ES-I3 (cell line): ENCODE measurements around the gene SLC4A11.
"Not testable (repeated sequence)": the region's sequence is repeated elsewhere in the genome, so short reads cannot be mapped to it uniquely, and the experiment has no call there.

Source experiments
- H3K36me3 ChIP-seq: 2 replicates; pipeline ENCODE4 v1.6.1; 2013; ENCODE audit warnings: mild to moderate bottlenecking, low read length, control low read depth, moderate library complexity; ENCODE audit not compliant: insufficient read depth
- H3K4me1 ChIP-seq: 2 replicates; pipeline ENCODE4 v1.6.1; 2013; ENCODE audit warnings: mild to moderate bottlenecking, control low read depth, low read length; ENCODE audit not compliant: insufficient read depth
- H3K9ac ChIP-seq: 2 replicates; pipeline ENCODE4 v1.6.1; 2013; ENCODE audit warnings: low read depth, mild to moderate bottlenecking, low read length, moderate library complexity
- H3K9me3 ChIP-seq: 2 replicates; pipeline ENCODE4 v1.6.1; 2013; ENCODE audit warnings: mild to moderate bottlenecking, low read length, moderate library complexity; ENCODE audit not compliant: control insufficient read depth, insufficient read depth

SLC4A11 gene

DNA sequence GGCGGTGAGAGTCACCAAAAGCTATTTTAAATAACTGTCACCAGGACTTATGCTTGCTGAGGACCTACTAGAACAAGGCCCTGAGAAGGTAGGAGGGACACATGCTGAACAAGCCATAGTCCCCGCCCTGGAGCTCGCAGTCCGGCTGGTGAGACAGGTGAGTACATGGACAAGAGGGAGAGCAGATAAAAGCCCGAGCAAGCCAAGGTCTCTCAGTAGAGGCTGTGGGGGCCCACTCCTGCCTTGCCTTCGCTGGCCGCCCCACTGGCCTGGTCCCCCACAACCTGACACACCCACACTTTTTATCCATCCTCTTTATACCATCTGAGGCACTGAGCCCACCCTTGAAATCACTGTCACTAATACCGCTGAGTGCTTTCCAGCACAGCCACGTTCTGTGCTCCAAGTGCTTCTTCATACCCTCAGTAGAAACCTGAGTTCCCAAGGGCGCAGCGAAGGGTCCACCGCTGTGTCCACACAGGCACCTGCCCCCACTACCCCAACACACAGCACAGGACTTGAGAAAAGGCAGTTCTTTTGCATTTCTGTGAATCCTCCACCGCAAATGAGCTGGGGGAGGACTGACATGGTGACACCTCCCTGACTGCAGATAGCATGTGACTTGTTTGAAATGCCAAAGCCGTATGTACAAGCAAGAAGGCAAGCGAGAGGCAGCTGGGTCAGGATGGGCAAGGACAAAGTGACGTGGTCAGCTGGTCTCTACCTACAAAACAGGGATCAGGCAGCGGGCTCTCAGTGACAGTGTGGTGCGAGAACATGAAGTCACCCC lies 46.6 kb downstream of the SLC4A11 start:
- H3K36me3 ChIP-seq, result peaks cover 11% of the 10 kb centered on the region
- no peak overlapping the region for H3K9ac ChIP-seq
- H3K4me1 ChIP-seq, result no peaks in the 10 kb centered on the region
- no peaks in the 10 kb centered on the region for H3K9me3 ChIP-seq

DNA sequence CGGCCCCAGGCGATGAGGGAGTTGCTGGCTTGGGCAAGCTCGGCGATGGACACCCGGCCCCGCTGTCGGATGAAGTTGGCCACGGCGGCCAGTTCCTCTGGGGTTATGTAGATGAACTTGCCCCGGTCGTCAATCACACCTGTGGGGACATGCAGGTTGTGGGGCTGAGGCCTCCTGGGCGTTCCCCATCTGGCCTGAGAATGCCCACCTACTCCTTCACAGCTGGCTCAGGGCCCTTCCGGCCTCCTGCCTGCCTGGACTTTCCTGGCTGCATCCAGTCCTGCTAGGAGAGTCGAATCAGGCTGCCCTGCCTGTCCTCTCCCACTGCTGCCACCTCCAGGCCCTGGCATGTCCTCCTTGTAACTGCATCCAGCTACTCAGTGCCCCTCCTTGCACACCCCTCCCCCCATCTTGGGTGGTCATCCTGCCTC lies 48.3 kb downstream of the SLC4A11 start:
- no peak overlapping the region for H3K9ac ChIP-seq
- peaks cover 8% of the 10 kb centered on the region for H3K36me3 ChIP-seq
- H3K9me3 ChIP-seq, result no peaks in the 10 kb centered on the region
- H3K4me1 ChIP-seq, result no peaks in the 10 kb centered on the region

- Histone ChIP-seq H3K36me3 (peaks cover 8% of the 10 kb centered on the region), H3K4me1 (no peaks in the 10 kb centered on the region), H3K9me3 (no peaks in the 10 kb centered on the region), H3K9ac (no peak overlapping the region)
These were observed 49.3 kb downstream of the SLC4A11 start for GRCh38 chr20:3189561-3190131.

GRCh38 chr20:3188823-3189413 lies 50.1 kb downstream of the SLC4A11 start:
- Histone ChIP-seq H3K9me3 (no peaks in the 10 kb centered on the region), H3K36me3 (peaks cover 8% of the 10 kb centered on the region), H3K4me1 (no peaks in the 10 kb centered on the region), H3K9ac (no peak overlapping the region)

GRCh38 chr20:3187861-3188260 lies 51.1 kb downstream of the SLC4A11 start:
- not testable (repeated sequence) for H3K36me3 ChIP-seq, H3K9me3 ChIP-seq, H3K9ac ChIP-seq, H3K4me1 ChIP-seq

GRCh38 chr20:3183896-3184612 lies 54.9 kb downstream of the SLC4A11 start:
- Histone ChIP-seq H3K36me3 (no peaks in the 10 kb centered on the region), H3K9ac (no peak overlapping the region), H3K4me1 (no peaks in the 10 kb centered on the region), H3K9me3 (no peaks in the 10 kb centered on the region)

DNA sequence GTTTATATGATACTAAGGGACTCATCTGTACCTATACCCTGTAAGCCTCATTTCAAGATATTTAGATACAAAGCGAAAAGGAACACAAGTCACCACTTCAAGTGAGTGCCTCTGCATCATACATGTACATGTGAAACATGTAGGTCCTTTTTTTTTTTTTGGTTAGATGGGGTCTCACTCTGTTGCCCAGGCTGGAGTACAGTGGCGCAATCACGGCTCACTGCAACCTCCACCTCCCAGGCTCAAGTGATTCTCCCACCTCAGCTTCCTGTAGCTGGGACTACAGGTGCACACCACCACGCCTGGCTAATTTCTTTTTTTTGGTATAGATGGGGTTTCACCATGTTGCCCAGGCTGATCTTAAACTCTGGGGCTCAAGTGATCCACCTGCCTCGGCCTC lies 56.6 kb downstream of the SLC4A11 start:
- H3K9me3 ChIP-seq, H3K36me3 ChIP-seq, H3K4me1 ChIP-seq, H3K9ac ChIP-seq: not testable (repeated sequence)

DNA sequence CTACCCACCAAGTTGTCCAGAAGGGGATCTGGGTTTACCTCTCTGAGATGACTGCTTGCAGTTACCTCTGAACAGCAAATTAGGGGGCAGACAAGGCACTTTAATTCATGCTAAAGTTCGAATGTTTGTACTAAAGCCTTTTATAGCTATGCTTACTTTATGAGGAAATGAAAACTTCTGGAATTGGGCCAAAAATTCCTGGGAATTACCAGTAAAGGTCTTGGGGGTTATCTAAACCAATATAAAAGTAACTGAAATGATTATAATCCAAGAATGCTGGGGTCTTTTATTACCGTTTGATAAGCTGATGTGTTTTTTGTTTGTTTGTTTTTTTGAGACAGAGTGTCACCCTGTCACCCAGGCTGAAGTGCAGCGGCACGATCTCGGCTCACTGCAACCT lies 57.7 kb downstream of the SLC4A11 start:
- H3K9ac ChIP-seq, result no peak overlapping the region
- no peaks in the 10 kb centered on the region for H3K4me1 ChIP-seq
- H3K9me3 ChIP-seq, result no peaks in the 10 kb centered on the region
- H3K36me3 ChIP-seq, result no peaks in the 10 kb centered on the region

DNA sequence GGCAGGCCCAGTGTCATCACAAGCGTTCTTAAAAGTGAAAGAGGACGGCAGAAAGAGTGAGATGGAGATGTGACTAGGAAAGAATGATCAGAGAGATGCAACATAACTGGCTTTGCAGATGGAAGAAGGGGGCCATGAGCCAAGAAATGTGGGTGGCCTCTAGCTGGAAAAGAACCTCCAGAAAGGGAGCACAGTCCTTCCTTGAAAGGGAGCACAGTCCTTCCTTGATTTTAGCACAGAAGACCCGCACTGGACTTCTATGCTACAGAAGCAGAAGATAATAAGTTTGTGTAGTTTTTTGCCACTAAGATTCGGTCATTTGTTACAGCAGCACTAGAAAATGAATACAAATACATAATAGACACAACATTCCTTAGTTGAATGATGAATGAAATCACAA lies 58.7 kb downstream of the SLC4A11 start:
- no peaks in the 10 kb centered on the region for H3K4me1 ChIP-seq
- no peaks in the 10 kb centered on the region for H3K36me3 ChIP-seq
- no peaks in the 10 kb centered on the region for H3K9me3 ChIP-seq
- no peak overlapping the region for H3K9ac ChIP-seq

DNA sequence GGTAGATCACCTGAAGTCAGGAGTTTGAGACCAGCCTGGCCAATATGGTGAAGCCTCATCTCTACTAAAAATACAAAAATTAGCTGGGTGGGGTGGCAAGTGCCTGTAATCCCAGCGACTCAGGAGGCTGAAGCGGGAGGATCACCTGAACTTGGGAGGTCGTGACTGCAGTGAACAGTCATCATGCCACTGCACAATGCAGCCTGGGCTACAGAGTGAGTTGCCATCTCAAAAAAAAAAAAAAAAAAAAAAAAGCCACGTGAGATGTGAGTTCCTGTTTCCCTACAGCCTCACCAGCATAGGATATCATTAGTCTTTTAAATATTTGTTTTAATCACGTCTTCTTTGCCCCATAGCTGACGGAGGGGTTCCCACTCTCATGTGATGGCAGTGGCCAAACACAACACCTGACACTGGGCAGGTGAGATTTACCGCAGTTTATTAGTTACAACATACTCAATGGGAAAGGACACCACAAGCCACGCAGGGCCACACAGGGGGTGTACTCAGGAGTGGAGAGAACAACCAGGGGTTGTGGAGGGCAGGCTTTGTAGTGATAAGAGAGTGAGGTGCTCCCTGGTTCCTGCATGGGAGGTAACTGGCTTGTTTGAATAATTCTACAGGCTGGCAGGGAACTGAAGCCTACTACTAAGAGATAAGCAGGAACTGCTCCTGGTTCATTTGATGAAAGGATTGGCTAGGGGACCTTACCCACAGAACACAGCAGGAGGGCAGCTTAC lies 61.1 kb downstream of the SLC4A11 start:
- H3K9me3 ChIP-seq, result no peaks in the 10 kb centered on the region
- no peaks in the 10 kb centered on the region for H3K36me3 ChIP-seq
- no peak overlapping the region for H3K9ac ChIP-seq
- no peaks in the 10 kb centered on the region for H3K4me1 ChIP-seq
